Measurements from ENCODE around the gene EP400. TPM values are rescaled to one million over a fixed set of nuclear protein-coding genes. Genes with fewer than 3 reads are reported as not detected.

EP400 gene
- total and polyA plus RNA-seq, 9 of the 15 experiments (the other 6 are each of a cell fraction or from before 2014, with no cell fraction given): 4.5 to 58.0 (median 7.0) TPM

- TF ChIP-seq CHD2 (IDR thresholded peaks at IDR 0.05; ENCODE audit: low read depth, low read length) (no peak), KHSRP (IDR thresholded peaks at IDR 0.05) (no peak), PKNOX1 (IDR thresholded peaks at IDR 0.05) (no peak), ZNF586 (CRISPR knock-in tag; conservative IDR thresholded peaks at IDR 0.05) (no peak), ZSCAN32 (CRISPR knock-in tag; IDR thresholded peaks at IDR 0.05) (no peak)
Measured at GRCh38 chr12:132071830-132072384, 122.2 kb downstream of the EP400 start (continued).

- FAIRE-seq (no peak), DNase-seq (ENCODE audit: extremely low read depth in 1 of 4, low spot score in 3 of 4) (no peak), ATAC-seq (no peak)
- intact Hi-C loops (cut with micrococcal nuclease): no loop called here
- Histone ChIP-seq H3K4me3 (no peak overlapping the region), H3K9me1 (ENCODE audit: control insufficient read depth, insufficient read depth, low read length) (peaks cover 2% of the 10 kb centered on the region), H3K27me3 (ENCODE audit: control insufficient read depth in 2 of 2, insufficient read depth in 2 of 2, low read length in 2 of 2) (no peaks in the 10 kb centered on the region), H4K20me1 (replicated peaks; ENCODE audit: control insufficient read depth, insufficient read depth, low read length) (no peaks in the 10 kb centered on the region), H3K79me2 (ENCODE audit: control insufficient read depth, insufficient read depth, low read length) (no peaks in the 10 kb centered on the region), H3K9ac (ENCODE audit: insufficient read depth in 1 of 2, low read depth in 2 of 2, low read length in 2 of 2) (no peak overlapping the region), H3K27ac (ENCODE audit: extremely low read depth, low read depth, low read length) (no peak overlapping the region), H2AFZ (ENCODE audit: low read depth, low read length) (no peak overlapping the region), H3K4me2 (ENCODE audit: insufficient read depth, low read length) (no peak overlapping the region), H3K36me3 (ENCODE audit: control insufficient read depth, insufficient read depth, low read length) (peaks cover 86% of the 10 kb centered on the region; the same call in 2 of the 3 replicates), H3K9me3 (replicated peaks; ENCODE audit: control insufficient read depth, insufficient read depth, low read depth, low read length) (no peaks in the 10 kb centered on the region), H3K4me1 (replicated peaks in 1 of 2; ENCODE audit: control insufficient read depth in 2 of 2, insufficient read depth in 2 of 2, low read length in 2 of 2) (peaks cover 0 to 5% of the 10 kb centered on the region in 2 experiments; a peak in 1 of 5 replicates)
- in situ Hi-C loops (cut with MboI): no loop called here
- ChIA-PET CTCF (ENCODE audit: low intra/inter-chr PET ratio) (no interaction called here), POLR2A (interaction anchor here (0.6 kb wide), 1 partner anchor 513 kb away, joined by 3 read pairs; no protein-coding TSS in a partner anchor)
- 90% methylated on average over 11 of the region's 14 CpGs for whole genome bisulfite sequencing (ENCODE audit: insufficient coverage, low coverage, missing lambda C conversion rate)
- BruUV-seq (replicated peaks): no TSS peak
- TF ChIP-seq CHAMP1 (IDR thresholded peaks at IDR 0.05) (no peak), NFIC (IDR thresholded peaks at IDR 0.05) (no peak), COPS2 (conservative IDR thresholded peaks at IDR 0.05) (no peak), MED1 (CRISPR knock-in tag; IDR thresholded peaks at IDR 0.05; ENCODE audit: borderline replicate concordance) (no peak), HDAC8 (tag; IDR thresholded peaks at IDR 0.05) (no peak), POLR2AphosphoS2 (IDR thresholded peaks at IDR 0.05; ENCODE audit: low read length) (no peak), POLR2AphosphoS5 (IDR thresholded peaks at IDR 0.05; ENCODE audit: control insufficient read depth, insufficient read depth, low read depth, low read length) (no peak), RNF2 (IDR thresholded peaks at IDR 0.05) (no peak), KLF1 (tag; IDR thresholded peaks at IDR 0.05) (no peak), U2AF1 (optimal IDR thresholded peaks at IDR 0.05; ENCODE audit: low read depth, low read length) (no peak), RFX7 (CRISPR knock-in tag; IDR thresholded peaks at IDR 0.05) (no peak), ZNF639 (CRISPR knock-in tag; conservative IDR thresholded peaks at IDR 0.05 in 1 of 2, IDR thresholded peaks at IDR 0.05 in 1 of 2) (no peak), ZNF232 (CRISPR knock-in tag; IDR thresholded peaks at IDR 0.05) (no peak), RBFOX2 (IDR thresholded peaks at IDR 0.05; ENCODE audit: low read depth, low read length) (no peak)
Measured at GRCh38 chr12:132074216-132074615, 124.5 kb downstream of the EP400 start.
